ENCODE results near the gene PIK3CD. TPM values are rescaled to one million over a fixed set of nuclear protein-coding genes. Genes with fewer than 3 reads are reported as not detected.

PIK3CD gene
- total RNA-seq, 1 experiment from 2014 or later, result 23.1 TPM

GRCh38 chr1:9723068-9723805 is 71.7 kb downstream of the PIK3CD start:
- no peak for DNase-seq (ENCODE audit: low spot score)
- Mint-ChIP-seq H3K27me3 (ENCODE audit: low read depth) (no peaks in the 10 kb centered on the region; the same call in 1 of the 2 replicates), H3K4me1 (peaks cover 8% of the 10 kb centered on the region), H3K36me3 (peaks cover 26% of the 10 kb centered on the region), H3K9me3 (peaks cover 5% of the 10 kb centered on the region), H3K4me3 (no peak overlapping the region), H3K27ac (no peak overlapping the region)
- ChIA-PET POLR2A (no interaction called here), CTCF (interaction anchor here (0.9 to 4.9 kb wide), 3 partner anchors 9 to 97 kb away, joined by 3 to 39 read pairs (median 5); no protein-coding TSS in a partner anchor)
- TF ChIP-seq ZNF423 (CRISPR knock-in tag; IDR thresholded peaks at IDR 0.05) (no peak), NFE2L1 (CRISPR knock-in tag; IDR thresholded peaks at IDR 0.05) (no peak), NR3C1 (CRISPR knock-in tag; conservative IDR thresholded peaks at IDR 0.05; ENCODE audit: low read depth) (no peak), GRHL2 (CRISPR knock-in tag; IDR thresholded peaks at IDR 0.05; ENCODE audit: insufficient replicate concordance, severe bottlenecking) (no peak), FOXK1 (CRISPR knock-in tag; IDR thresholded peaks at IDR 0.05) (no peak)
- no peak for ATAC-seq

GRCh38 chr1:9723926-9724325 is 72.4 kb downstream of the PIK3CD start:
- CTCF ChIA-PET, result interaction anchor here (0.9 to 1.8 kb wide), 5 partner anchors 9 to 108 kb away, joined by 3 to 15 read pairs (median 6); no protein-coding TSS in a partner anchor
- DNase-seq (ENCODE audit: low spot score), result no peak
- Mint-ChIP-seq H3K27ac (no peak overlapping the region), H3K36me3 (peaks cover 31% of the 10 kb centered on the region), H3K27me3 (ENCODE audit: low read depth) (no peaks in the 10 kb centered on the region; the same call in 1 of the 2 replicates), H3K9me3 (peaks cover 5% of the 10 kb centered on the region), H3K4me1 (peaks cover 8% of the 10 kb centered on the region), H3K4me3 (no peak overlapping the region)
- no peak for TF ChIP-seq PREB (CRISPR knock-in tag; IDR thresholded peaks at IDR 0.05; ENCODE audit: borderline replicate concordance)
- no peak for TF ChIP-seq ELF4 (CRISPR knock-in tag; IDR thresholded peaks at IDR 0.05; ENCODE audit: low read depth)
- TF ChIP-seq PRRX2 (CRISPR knock-in tag; IDR thresholded peaks at IDR 0.05), result no peak
- TF ChIP-seq SMAD3 (CRISPR knock-in tag; IDR thresholded peaks at IDR 0.05; ENCODE audit: borderline replicate concordance), result no peak
- TF ChIP-seq GABPB1 (CRISPR knock-in tag; IDR thresholded peaks at IDR 0.05), result no peak
- ATAC-seq, result no peak
- POLR2A ChIA-PET, result no interaction called here

DNA sequence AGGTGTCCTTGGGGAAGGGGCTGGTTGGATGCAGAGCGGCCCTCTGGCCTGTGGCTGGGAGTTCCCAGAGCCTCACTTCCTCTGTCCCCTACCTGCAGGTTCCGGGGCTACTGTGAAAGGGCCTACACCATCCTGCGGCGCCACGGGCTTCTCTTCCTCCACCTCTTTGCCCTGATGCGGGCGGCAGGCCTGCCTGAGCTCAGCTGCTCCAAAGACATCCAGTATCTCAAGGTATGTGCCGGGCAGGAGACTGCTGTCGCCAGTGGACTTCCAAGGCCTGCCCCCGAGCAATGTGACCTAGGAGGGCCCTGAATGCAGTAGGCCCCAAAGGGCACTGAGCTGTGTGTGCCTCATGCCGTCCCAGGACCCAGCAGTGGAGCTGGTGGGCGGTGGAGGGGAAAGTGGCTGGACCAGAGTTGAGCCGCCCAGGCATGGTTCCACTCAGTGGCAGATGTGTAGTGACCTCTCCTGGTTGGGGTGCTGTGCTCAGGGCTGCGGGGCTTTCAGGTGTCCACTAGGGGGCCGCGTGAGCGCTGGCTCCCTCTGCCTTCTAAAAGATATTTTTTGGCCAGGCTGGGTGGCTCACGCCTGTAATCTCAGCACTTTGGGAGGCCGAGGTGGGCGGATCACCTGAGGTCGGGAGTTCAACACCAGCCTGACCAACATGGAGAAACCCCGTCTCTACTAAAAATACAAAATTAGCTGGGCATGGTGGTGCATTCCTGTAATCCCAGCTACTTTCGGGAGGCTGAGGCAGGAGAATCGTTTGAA is 73.4 kb downstream of the PIK3CD start:
- ATAC-seq (peak; percentile 78), DNase-seq (ENCODE audit: low spot score) (peak; percentile 80)
- ChIA-PET CTCF (interaction anchor here (0.6 to 3.9 kb wide), 13 partner anchors 9 to 142 kb away, joined by 3 to 25 read pairs (median 5); no protein-coding TSS in a partner anchor), POLR2A (no interaction called here)
- Mint-ChIP-seq H3K4me1 (peaks cover 8% of the 10 kb centered on the region), H3K4me3 (no peak overlapping the region), H3K9me3 (peaks cover 5% of the 10 kb centered on the region), H3K27me3 (ENCODE audit: low read depth) (no peaks in the 10 kb centered on the region; the same call in 1 of the 2 replicates), H3K36me3 (peaks cover 36% of the 10 kb centered on the region), H3K27ac (peak overlapping the region; percentile 32; the same call in 1 of the 2 replicates)
- TF ChIP-seq RORB (CRISPR knock-in tag; IDR thresholded peaks at IDR 0.05), result no peak
- TF ChIP-seq, protein P1, sequence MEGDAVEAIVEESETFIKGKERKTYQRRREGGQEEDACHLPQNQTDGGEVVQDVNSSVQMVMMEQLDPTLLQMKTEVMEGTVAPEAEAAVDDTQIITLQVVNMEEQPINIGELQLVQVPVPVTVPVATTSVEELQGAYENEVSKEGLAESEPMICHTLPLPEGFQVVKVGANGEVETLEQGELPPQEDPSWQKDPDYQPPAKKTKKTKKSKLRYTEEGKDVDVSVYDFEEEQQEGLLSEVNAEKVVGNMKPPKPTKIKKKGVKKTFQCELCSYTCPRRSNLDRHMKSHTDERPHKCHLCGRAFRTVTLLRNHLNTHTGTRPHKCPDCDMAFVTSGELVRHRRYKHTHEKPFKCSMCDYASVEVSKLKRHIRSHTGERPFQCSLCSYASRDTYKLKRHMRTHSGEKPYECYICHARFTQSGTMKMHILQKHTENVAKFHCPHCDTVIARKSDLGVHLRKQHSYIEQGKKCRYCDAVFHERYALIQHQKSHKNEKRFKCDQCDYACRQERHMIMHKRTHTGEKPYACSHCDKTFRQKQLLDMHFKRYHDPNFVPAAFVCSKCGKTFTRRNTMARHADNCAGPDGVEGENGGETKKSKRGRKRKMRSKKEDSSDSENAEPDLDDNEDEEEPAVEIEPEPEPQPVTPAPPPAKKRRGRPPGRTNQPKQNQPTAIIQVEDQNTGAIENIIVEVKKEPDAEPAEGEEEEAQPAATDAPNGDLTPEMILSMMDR (IDR thresholded peaks at IDR 0.05), result peak; percentile 92
- TF ChIP-seq, protein P2, sequence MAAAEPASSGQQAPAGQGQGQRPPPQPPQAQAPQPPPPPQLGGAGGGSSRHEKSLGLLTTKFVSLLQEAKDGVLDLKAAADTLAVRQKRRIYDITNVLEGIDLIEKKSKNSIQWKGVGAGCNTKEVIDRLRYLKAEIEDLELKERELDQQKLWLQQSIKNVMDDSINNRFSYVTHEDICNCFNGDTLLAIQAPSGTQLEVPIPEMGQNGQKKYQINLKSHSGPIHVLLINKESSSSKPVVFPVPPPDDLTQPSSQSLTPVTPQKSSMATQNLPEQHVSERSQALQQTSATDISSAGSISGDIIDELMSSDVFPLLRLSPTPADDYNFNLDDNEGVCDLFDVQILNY (CRISPR knock-in tag; IDR thresholded peaks at IDR 0.05), result no peak
- 0 out of 2 replicates have a peak, but pooled peaks have one; percentile 9 for TF ChIP-seq ZNF423 (CRISPR knock-in tag; IDR thresholded peaks at IDR 0.05)
- no peak for TF ChIP-seq TCF7 (CRISPR knock-in tag; IDR thresholded peaks at IDR 0.05; ENCODE audit: low read depth)
